ENCODE data around the gene MKI67. TPM values are rescaled to one million over a fixed set of nuclear protein-coding genes. Genes with fewer than 3 reads are reported as not detected.

The MKI67 gene
- total and polyA plus RNA-seq, 10 of the 15 experiments (the other 5 are each of a cell fraction or from before 2014, with no cell fraction given) = 22.3 to 183 (median 82.9) TPM

GRCh38 chr10:128122931-128123330 is 3.3 kb downstream of the MKI67 start:
- FAIRE-seq (no peak), DNase-seq (ENCODE audit: low read depth, low spot score) (no peak), ATAC-seq (no peak)
- Histone ChIP-seq H3K4me3 (peak overlapping the region; percentile 84), H2AFZ (ENCODE audit: control insufficient read depth, low read depth, low read length) (no peak overlapping the region), H3K4me1 (ENCODE audit: control insufficient read depth, insufficient read depth, low read length) (peaks cover 6% of the 10 kb centered on the region), H3K79me2 (ENCODE audit: control insufficient read depth, insufficient read depth, low read length) (peaks cover 70% of the 10 kb centered on the region), H4K20me1 (ENCODE audit: control insufficient read depth, insufficient read depth) (no peaks in the 10 kb centered on the region), H3K36me3 (ENCODE audit: control insufficient read depth in 2 of 2, insufficient read depth in 2 of 2, low read length in 1 of 2) (peaks cover under 1 to 15% of the 10 kb centered on the region in 2 experiments), H3K27ac (ENCODE audit: control insufficient read depth, insufficient read depth) (peak overlapping the region; percentile 10; the same call in 1 of the 2 replicates), H3K9me3 (replicated peaks; ENCODE audit: control insufficient read depth, insufficient read depth, low read length) (no peaks in the 10 kb centered on the region), H3K4me2 (ENCODE audit: control insufficient read depth, insufficient read depth) (peak overlapping the region; percentile 49), H3K27me3 (replicated peaks in 1 of 2; ENCODE audit: control insufficient read depth in 2 of 2, insufficient read depth in 2 of 2, low read length in 1 of 2) (no peaks in the 10 kb centered on the region), H3K9ac (ENCODE audit: control insufficient read depth, insufficient read depth, low read length) (no peak overlapping the region)
- ChIA-PET POLR2A (interaction anchor here (0.7 to 1.9 kb wide), 3 partner anchors 10 to 59 kb away, joined by 3 to 5 read pairs (median 3); no protein-coding TSS in a partner anchor), RAD21 (ENCODE audit: unreplicated experiment) (interaction anchor here (0.9 to 1.2 kb wide), 3 partner anchors 22 to 54 kb away, joined by 3 to 4 read pairs (median 3); no protein-coding TSS in a partner anchor), CTCF (interaction anchor here (0.9 to 2.5 kb wide), 7 partner anchors 12 to 88 kb away, joined by 3 to 11 read pairs (median 6); no protein-coding TSS in a partner anchor), SMC1A (ENCODE audit: uncharacterized antibody, unreplicated experiment) (interaction anchor here (0.7 to 2.0 kb wide), 9 partner anchors 9 to 110 kb away, joined by 3 to 8 read pairs (median 4); no protein-coding TSS in a partner anchor)
- BruUV-seq (replicated peaks) = no TSS peak
- WGBS (ENCODE audit: insufficient coverage, insufficient replicate concordance, low lambda C conversion rate, missing lambda C conversion rate) = 6% methylated on average over 2 of the region's 2 CpGs
- in situ Hi-C loops (cut with MboI) (no loop called here), intact Hi-C loops (cut with micrococcal nuclease; ENCODE audit: unreplicated experiment) (no loop called here)
- no peak for TF ChIP-seq HDGF (IDR thresholded peaks at IDR 0.05)
- no peak for TF ChIP-seq YY1 (IDR thresholded peaks at IDR 0.05; ENCODE audit: low read depth, low read length)
- TF ChIP-seq, protein P1, sequence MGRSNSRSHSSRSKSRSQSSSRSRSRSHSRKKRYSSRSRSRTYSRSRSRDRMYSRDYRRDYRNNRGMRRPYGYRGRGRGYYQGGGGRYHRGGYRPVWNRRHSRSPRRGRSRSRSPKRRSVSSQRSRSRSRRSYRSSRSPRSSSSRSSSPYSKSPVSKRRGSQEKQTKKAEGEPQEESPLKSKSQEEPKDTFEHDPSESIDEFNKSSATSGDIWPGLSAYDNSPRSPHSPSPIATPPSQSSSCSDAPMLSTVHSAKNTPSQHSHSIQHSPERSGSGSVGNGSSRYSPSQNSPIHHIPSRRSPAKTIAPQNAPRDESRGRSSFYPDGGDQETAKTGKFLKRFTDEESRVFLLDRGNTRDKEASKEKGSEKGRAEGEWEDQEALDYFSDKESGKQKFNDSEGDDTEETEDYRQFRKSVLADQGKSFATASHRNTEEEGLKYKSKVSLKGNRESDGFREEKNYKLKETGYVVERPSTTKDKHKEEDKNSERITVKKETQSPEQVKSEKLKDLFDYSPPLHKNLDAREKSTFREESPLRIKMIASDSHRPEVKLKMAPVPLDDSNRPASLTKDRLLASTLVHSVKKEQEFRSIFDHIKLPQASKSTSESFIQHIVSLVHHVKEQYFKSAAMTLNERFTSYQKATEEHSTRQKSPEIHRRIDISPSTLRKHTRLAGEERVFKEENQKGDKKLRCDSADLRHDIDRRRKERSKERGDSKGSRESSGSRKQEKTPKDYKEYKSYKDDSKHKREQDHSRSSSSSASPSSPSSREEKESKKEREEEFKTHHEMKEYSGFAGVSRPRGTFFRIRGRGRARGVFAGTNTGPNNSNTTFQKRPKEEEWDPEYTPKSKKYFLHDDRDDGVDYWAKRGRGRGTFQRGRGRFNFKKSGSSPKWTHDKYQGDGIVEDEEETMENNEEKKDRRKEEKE (IDR thresholded peaks at IDR 0.05) = no peak
- no peak for TF ChIP-seq SMAD1 (IDR thresholded peaks at IDR 0.05; ENCODE audit: low read depth, partially characterized antibody)
- TF ChIP-seq, protein P2, sequence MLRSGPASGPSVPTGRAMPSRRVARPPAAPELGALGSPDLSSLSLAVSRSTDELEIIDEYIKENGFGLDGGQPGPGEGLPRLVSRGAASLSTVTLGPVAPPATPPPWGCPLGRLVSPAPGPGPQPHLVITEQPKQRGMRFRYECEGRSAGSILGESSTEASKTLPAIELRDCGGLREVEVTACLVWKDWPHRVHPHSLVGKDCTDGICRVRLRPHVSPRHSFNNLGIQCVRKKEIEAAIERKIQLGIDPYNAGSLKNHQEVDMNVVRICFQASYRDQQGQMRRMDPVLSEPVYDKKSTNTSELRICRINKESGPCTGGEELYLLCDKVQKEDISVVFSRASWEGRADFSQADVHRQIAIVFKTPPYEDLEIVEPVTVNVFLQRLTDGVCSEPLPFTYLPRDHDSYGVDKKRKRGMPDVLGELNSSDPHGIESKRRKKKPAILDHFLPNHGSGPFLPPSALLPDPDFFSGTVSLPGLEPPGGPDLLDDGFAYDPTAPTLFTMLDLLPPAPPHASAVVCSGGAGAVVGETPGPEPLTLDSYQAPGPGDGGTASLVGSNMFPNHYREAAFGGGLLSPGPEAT (IDR thresholded peaks at IDR 0.05; ENCODE audit: low read depth) = no peak
- TF ChIP-seq NR2F1 (conservative IDR thresholded peaks at IDR 0.05) = no peak
- no peak for TF ChIP-seq HCFC1 (IDR thresholded peaks at IDR 0.05; ENCODE audit: low read length)
- no peak for TF ChIP-seq TARDBP (IDR thresholded peaks at IDR 0.05; ENCODE audit: borderline replicate concordance)
- no peak for TF ChIP-seq BMI1 (IDR thresholded peaks at IDR 0.05; ENCODE audit: borderline replicate concordance)
- TF ChIP-seq, protein P3, sequence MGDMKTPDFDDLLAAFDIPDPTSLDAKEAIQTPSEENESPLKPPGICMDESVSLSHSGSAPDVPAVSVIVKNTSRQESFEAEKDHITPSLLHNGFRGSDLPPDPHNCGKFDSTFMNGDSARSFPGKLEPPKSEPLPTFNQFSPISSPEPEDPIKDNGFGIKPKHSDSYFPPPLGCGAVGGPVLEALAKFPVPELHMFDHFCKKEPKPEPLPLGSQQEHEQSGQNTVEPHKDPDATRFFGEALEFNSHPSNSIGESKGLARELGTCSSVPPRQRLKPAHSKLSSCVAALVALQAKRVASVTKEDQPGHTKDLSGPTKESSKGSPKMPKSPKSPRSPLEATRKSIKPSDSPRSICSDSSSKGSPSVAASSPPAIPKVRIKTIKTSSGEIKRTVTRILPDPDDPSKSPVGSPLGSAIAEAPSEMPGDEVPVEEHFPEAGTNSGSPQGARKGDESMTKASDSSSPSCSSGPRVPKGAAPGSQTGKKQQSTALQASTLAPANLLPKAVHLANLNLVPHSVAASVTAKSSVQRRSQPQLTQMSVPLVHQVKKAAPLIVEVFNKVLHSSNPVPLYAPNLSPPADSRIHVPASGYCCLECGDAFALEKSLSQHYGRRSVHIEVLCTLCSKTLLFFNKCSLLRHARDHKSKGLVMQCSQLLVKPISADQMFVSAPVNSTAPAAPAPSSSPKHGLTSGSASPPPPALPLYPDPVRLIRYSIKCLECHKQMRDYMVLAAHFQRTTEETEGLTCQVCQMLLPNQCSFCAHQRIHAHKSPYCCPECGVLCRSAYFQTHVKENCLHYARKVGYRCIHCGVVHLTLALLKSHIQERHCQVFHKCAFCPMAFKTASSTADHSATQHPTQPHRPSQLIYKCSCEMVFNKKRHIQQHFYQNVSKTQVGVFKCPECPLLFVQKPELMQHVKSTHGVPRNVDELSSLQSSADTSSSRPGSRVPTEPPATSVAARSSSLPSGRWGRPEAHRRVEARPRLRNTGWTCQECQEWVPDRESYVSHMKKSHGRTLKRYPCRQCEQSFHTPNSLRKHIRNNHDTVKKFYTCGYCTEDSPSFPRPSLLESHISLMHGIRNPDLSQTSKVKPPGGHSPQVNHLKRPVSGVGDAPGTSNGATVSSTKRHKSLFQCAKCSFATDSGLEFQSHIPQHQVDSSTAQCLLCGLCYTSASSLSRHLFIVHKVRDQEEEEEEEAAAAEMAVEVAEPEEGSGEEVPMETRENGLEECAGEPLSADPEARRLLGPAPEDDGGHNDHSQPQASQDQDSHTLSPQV (IDR thresholded peaks at IDR 0.05) = no peak
- no peak for TF ChIP-seq PAX8 (IDR thresholded peaks at IDR 0.05)
- TF ChIP-seq BCL11A (IDR thresholded peaks at IDR 0.05; ENCODE audit: low read depth, low read length) = no peak
